ENCODE data around the gene EVA1A. TPM values are rescaled to one million over a fixed set of nuclear protein-coding genes. Genes with fewer than 3 reads are reported as not detected.

The EVA1A gene
- total RNA-seq, 5 donors from 2014 or later (not counting 1 experiment from before 2014, with no cell fraction given) = 0.62 TPM; not detected in 4

- H3K27ac ChIP-seq (ENCODE audit: low read length) = no peak overlapping the region
- CTCF ChIA-PET = interaction anchor here in 1 of 2 donors (1.2 kb wide), 1 partner anchor 8 kb away, joined by 3 read pairs; no protein-coding TSS in a partner anchor
- no peak for ATAC-seq (replicated peaks in 1 of 4)
Measured at GRCh38 chr2:75600461-75601011, 39.8 kb upstream of the EVA1A start.

GRCh38 chr2:75598589-75599155 is 37.9 kb upstream of the EVA1A start:
- Histone ChIP-seq H3K4me1 (ENCODE audit: control insufficient read depth in 1 of 2, extremely low read depth in 1 of 2, insufficient read depth in 2 of 2, low read length in 2 of 2) (no peaks in the 10 kb centered on the region), H3K36me3 (ENCODE audit: control insufficient read depth in 2 of 2, extremely low read depth in 1 of 2, insufficient read depth in 1 of 2, low read length in 1 of 2) (no peaks in the 10 kb centered on the region), H3K27ac (ENCODE audit: low read length) (no peak overlapping the region), H3K9me3 (no peaks in the 10 kb centered on the region), H3K27me3 (replicated peaks in 1 of 2; ENCODE audit: control insufficient read depth in 2 of 2, extremely low read depth in 1 of 2, insufficient read depth in 2 of 2, low read length in 1 of 2) (peaks cover 0 to 2% of the 10 kb centered on the region in 2 experiments), H3K4me3 (ENCODE audit: control insufficient read depth in 1 of 2, extremely low read depth in 1 of 2, low read length in 1 of 2) (no peak overlapping the region)
- DNase-seq (no peak), ATAC-seq (replicated peaks in 1 of 4) (no peak)
- Mint-ChIP-seq H3K9me3 (no peaks in the 10 kb centered on the region), H3K27me3 (peaks cover 3 to 13% of the 10 kb centered on the region in 2 donors), H3K4me1 (no peaks in the 10 kb centered on the region), H3K4me3 (no peak overlapping the region), H3K36me3 (no peaks in the 10 kb centered on the region), H3K27ac (no peak overlapping the region)
- WGBS (ENCODE audit: insufficient coverage) = 95% methylated on average over 6 of the region's 8 CpGs
- CTCF ChIA-PET = no interaction called here
- POLR2A ChIA-PET = no interaction called here

More at GRCh38 chr2:75600461-75601011, 39.8 kb upstream of the EVA1A start:
- H3K27me3 ChIP-seq (replicated peaks in 1 of 2; ENCODE audit: control insufficient read depth in 2 of 2, extremely low read depth in 1 of 2, insufficient read depth in 2 of 2, low read length in 1 of 2) = peaks cover 0 to 4% of the 10 kb centered on the region in 2 experiments
- Mint-ChIP-seq H3K27me3 (peaks cover 11 to 26% of the 10 kb centered on the region in 2 donors), H3K4me3 (no peak overlapping the region), H3K27ac (no peak overlapping the region), H3K4me1 (no peaks in the 10 kb centered on the region), H3K36me3 (no peaks in the 10 kb centered on the region), H3K9me3 (no peaks in the 10 kb centered on the region)
- H3K4me3 ChIP-seq (ENCODE audit: control insufficient read depth in 1 of 2, extremely low read depth in 1 of 2, low read length in 1 of 2) = no peak overlapping the region
- WGBS (ENCODE audit: insufficient coverage) = 95% methylated on average over 2 of the region's 4 CpGs
- POLR2A ChIA-PET = no interaction called here
- H3K4me1 ChIP-seq (ENCODE audit: control insufficient read depth in 1 of 2, extremely low read depth in 1 of 2, insufficient read depth in 2 of 2, low read length in 2 of 2) = no peaks in the 10 kb centered on the region
- DNase-seq = no peak
- H3K36me3 ChIP-seq (ENCODE audit: control insufficient read depth in 2 of 2, extremely low read depth in 1 of 2, insufficient read depth in 1 of 2, low read length in 1 of 2) = no peaks in the 10 kb centered on the region
- H3K9me3 ChIP-seq = no peaks in the 10 kb centered on the region

- ATAC-seq (replicated peaks in 1 of 4) (no peak), DNase-seq (no peak)
- H3K27ac ChIP-seq (ENCODE audit: low read length) = no peak overlapping the region
- Mint-ChIP-seq H3K4me1 (no peaks in the 10 kb centered on the region), H3K27me3 (peaks cover 3 to 14% of the 10 kb centered on the region in 2 donors), H3K36me3 (no peaks in the 10 kb centered on the region), H3K27ac (no peak overlapping the region), H3K4me3 (no peak overlapping the region), H3K9me3 (no peaks in the 10 kb centered on the region)
- H3K4me1 ChIP-seq (ENCODE audit: control insufficient read depth in 1 of 2, extremely low read depth in 1 of 2, insufficient read depth in 2 of 2, low read length in 2 of 2) = no peaks in the 10 kb centered on the region
- ChIA-PET CTCF (no interaction called here), POLR2A (no interaction called here)
- H3K4me3 ChIP-seq (ENCODE audit: control insufficient read depth in 1 of 2, extremely low read depth in 1 of 2, low read length in 1 of 2) = no peak overlapping the region
- WGBS (ENCODE audit: insufficient coverage) = 93% methylated on average over 17 of the region's 20 CpGs
- H3K9me3 ChIP-seq = no peaks in the 10 kb centered on the region
- H3K36me3 ChIP-seq (ENCODE audit: control insufficient read depth in 2 of 2, extremely low read depth in 1 of 2, insufficient read depth in 1 of 2, low read length in 1 of 2) = no peaks in the 10 kb centered on the region
- peaks cover 0 to 2% of the 10 kb centered on the region in 2 experiments for H3K27me3 ChIP-seq (replicated peaks in 1 of 2; ENCODE audit: control insufficient read depth in 2 of 2, extremely low read depth in 1 of 2, insufficient read depth in 2 of 2, low read length in 1 of 2)
Measured at GRCh38 chr2:75597949-75598348, 37.2 kb upstream of the EVA1A start.

- ATAC-seq (replicated peaks in 1 of 4) (no peak), DNase-seq (no peak)
- Mint-ChIP-seq H3K9me3 (no peaks in the 10 kb centered on the region), H3K27me3 (peaks cover 0 to 12% of the 10 kb centered on the region in 2 donors), H3K4me1 (no peaks in the 10 kb centered on the region), H3K27ac (no peak overlapping the region), H3K36me3 (no peaks in the 10 kb centered on the region), H3K4me3 (no peak overlapping the region)
- Histone ChIP-seq H3K9me3 (no peaks in the 10 kb centered on the region), H3K27me3 (replicated peaks in 1 of 2; ENCODE audit: control insufficient read depth in 2 of 2, extremely low read depth in 1 of 2, insufficient read depth in 2 of 2, low read length in 1 of 2) (peaks cover 0 to 2% of the 10 kb centered on the region in 2 experiments), H3K4me3 (ENCODE audit: control insufficient read depth in 1 of 2, extremely low read depth in 1 of 2, low read length in 1 of 2) (no peak overlapping the region), H3K36me3 (ENCODE audit: control insufficient read depth in 2 of 2, extremely low read depth in 1 of 2, insufficient read depth in 1 of 2, low read length in 1 of 2) (no peaks in the 10 kb centered on the region), H3K27ac (ENCODE audit: low read length) (no peak overlapping the region), H3K4me1 (ENCODE audit: control insufficient read depth in 1 of 2, extremely low read depth in 1 of 2, insufficient read depth in 2 of 2, low read length in 2 of 2) (no peaks in the 10 kb centered on the region)
- WGBS (ENCODE audit: insufficient coverage) = 86% methylated on average over 3 of the region's 4 CpGs
- CTCF ChIA-PET = no interaction called here
- POLR2A ChIA-PET = no interaction called here
Measured at GRCh38 chr2:75596784-75597183, 36.0 kb upstream of the EVA1A start.

DNA sequence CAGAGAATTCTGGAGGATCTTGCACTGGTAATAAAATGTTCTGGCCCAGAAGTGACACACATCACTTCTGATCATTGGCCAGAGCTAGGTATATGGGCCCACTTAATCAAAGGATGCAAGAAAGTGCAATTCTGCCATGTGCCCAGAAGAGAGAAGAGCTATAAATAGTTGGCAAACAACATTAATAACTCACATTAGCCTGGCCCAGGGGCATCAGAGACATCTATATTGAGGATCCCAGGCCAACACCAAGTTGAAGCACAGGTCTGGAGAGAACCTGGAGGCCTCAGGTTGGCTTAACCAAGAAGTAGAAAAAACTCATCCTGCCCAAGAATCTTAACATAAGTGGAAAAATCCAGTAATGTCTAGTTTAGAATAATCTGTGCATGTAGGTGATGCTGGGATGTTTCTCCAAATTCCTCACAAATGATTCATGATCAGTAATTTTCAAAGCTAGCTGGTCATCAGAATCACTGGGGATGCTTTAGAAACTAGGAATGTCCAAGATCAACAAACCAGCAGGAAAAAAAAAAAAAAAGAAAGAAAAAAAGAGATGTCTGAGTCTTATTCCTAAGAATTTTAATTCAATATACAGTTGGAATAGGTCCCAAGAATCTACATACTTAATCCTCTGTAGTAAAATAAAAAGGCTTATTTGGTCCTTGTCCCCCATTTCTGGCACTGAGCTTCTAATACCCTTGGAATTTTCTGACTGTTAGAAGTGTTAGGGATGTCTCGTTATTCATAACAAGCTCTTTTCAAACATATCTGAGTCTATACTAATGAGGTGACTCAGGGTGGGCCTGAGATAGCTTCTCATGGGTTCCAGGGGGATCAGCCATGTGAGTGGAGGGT is 35.0 kb upstream of the EVA1A start:
- no peak overlapping the region for H3K4me3 Mint-ChIP-seq
- H3K36me3 ChIP-seq (ENCODE audit: control insufficient read depth in 2 of 2, extremely low read depth in 1 of 2, insufficient read depth in 1 of 2, low read length in 1 of 2) = no peaks in the 10 kb centered on the region
- no peaks in the 10 kb centered on the region for H3K9me3 ChIP-seq
- no peaks in the 10 kb centered on the region for H3K4me1 Mint-ChIP-seq
- DNase-seq = no peak
- ATAC-seq (replicated peaks in 1 of 4) = no peak
- ChIA-PET CTCF (no interaction called here), POLR2A (no interaction called here)
- WGBS (ENCODE audit: insufficient coverage) = no CpG with 5 or more reads among the region's 1 CpG
- no peaks in the 10 kb centered on the region for H3K36me3 Mint-ChIP-seq
- H3K27ac Mint-ChIP-seq = no peak overlapping the region
- H3K4me3 ChIP-seq (ENCODE audit: control insufficient read depth in 1 of 2, extremely low read depth in 1 of 2, low read length in 1 of 2) = no peak overlapping the region
- no peaks in the 10 kb centered on the region for H3K27me3 ChIP-seq (replicated peaks in 1 of 2; ENCODE audit: control insufficient read depth in 2 of 2, extremely low read depth in 1 of 2, insufficient read depth in 2 of 2, low read length in 1 of 2)
- H3K9me3 Mint-ChIP-seq = no peaks in the 10 kb centered on the region
- H3K4me1 ChIP-seq (ENCODE audit: control insufficient read depth in 1 of 2, extremely low read depth in 1 of 2, insufficient read depth in 2 of 2, low read length in 2 of 2) = no peaks in the 10 kb centered on the region
- H3K27ac ChIP-seq (ENCODE audit: low read length) = no peak overlapping the region
- H3K27me3 Mint-ChIP-seq = peaks cover 0 to 5% of the 10 kb centered on the region in 2 donors

DNA sequence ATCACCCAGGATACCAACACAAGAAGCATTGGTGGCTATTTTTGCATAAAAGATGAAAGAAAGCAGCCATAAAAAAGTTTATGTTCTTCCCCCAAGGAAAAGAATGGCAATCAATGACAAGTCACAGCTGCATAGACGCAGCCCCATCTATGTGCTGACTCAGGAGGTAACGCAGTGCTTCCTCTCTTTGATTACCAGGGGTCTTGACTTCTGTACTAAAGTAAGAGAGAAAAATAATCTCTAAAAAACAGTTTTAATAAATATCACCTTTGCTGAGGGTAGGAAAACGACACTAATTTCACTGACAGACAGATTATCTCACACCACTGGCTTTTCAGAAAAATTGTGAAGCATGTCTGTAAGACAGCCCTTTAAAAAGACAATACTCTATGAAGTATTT is 33.9 kb upstream of the EVA1A start:
- Mint-ChIP-seq H3K4me3 (no peak overlapping the region), H3K27me3 (peaks cover 0 to 5% of the 10 kb centered on the region in 2 donors), H3K4me1 (no peaks in the 10 kb centered on the region), H3K36me3 (no peaks in the 10 kb centered on the region), H3K27ac (no peak overlapping the region), H3K9me3 (no peaks in the 10 kb centered on the region)
- H3K36me3 ChIP-seq (ENCODE audit: control insufficient read depth in 2 of 2, extremely low read depth in 1 of 2, insufficient read depth in 1 of 2, low read length in 1 of 2) = no peaks in the 10 kb centered on the region
- POLR2A ChIA-PET = no interaction called here
- WGBS (ENCODE audit: insufficient coverage) = no CpG with 5 or more reads among the region's 3 CpGs
- no peaks in the 10 kb centered on the region for H3K27me3 ChIP-seq (replicated peaks in 1 of 2; ENCODE audit: control insufficient read depth in 2 of 2, extremely low read depth in 1 of 2, insufficient read depth in 2 of 2, low read length in 1 of 2)
- no peaks in the 10 kb centered on the region for H3K4me1 ChIP-seq (ENCODE audit: control insufficient read depth in 1 of 2, extremely low read depth in 1 of 2, insufficient read depth in 2 of 2, low read length in 2 of 2)
- no peak overlapping the region for H3K27ac ChIP-seq (ENCODE audit: low read length)
- H3K4me3 ChIP-seq (ENCODE audit: control insufficient read depth in 1 of 2, extremely low read depth in 1 of 2, low read length in 1 of 2) = no peak overlapping the region
- CTCF ChIA-PET = no interaction called here
- DNase-seq = no peak
- H3K9me3 ChIP-seq = no peaks in the 10 kb centered on the region
- ATAC-seq (replicated peaks in 1 of 4) = no peak

Measured in T-cell (primary cell).